NCI-H510A (cell line): ENCODE measurements around the gene LRRC28.

Experiments used
- DNase-seq: peaks from one replicate; lab custom pipeline; 2025; lab: John Stamatoyannopoulos, UW

Gene LRRC28

DNA sequence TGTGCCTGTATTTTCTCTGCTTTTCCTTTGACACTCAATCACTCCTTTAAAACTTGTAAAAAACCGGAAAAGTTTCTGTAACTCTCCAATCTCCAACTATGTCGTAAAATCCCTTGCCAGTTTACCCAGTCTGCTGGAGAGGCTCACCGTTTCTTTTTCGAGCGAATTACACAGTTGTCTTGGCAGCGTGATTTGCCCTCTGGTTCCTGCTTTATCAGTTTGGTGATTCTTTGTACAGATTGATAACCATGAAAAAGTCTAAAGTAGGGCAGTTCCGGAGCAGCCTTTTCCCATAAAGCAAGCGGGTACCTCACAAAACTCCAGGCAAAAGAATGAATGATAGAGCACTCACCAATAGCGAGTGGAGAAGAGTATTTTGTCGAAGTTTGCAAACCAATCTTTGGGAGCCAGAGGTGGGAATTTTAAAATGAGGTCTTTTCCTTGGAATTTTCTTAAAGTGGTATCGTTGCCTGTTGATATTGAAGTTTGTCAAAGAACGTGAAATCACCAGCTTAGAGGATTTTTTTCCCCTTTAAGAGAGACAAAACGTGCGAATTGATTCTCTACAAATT lies 1.9 kb upstream of the LRRC28 start, which contains the start of gene TTC23:
Gene TTC23 (minus strand): TSS at position 312 of the 572 bp plus-strand sequence. CDS start 20,869 bp downstream, outside the sequence.
- DNase-seq, result no peak

DNA sequence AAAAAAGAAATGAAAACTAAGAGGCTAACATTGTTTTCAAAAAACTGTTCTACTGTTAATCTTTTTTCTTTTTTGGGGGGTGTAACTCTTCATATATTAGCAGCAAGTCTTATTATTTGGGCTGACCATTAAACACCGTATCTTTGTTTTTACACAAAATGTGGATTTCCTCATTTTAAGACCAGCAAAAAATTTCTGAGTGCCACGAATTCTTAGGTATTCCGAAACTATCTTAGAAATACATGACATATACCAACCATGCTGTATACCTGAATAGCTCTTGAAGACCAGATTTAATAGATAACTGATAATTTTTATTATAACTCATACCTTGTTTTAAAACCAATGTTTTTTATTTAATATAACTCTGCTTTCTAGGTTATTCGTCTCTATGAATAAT lies 1.3 kb upstream of the LRRC28 start:
- no peak for DNase-seq

DNA sequence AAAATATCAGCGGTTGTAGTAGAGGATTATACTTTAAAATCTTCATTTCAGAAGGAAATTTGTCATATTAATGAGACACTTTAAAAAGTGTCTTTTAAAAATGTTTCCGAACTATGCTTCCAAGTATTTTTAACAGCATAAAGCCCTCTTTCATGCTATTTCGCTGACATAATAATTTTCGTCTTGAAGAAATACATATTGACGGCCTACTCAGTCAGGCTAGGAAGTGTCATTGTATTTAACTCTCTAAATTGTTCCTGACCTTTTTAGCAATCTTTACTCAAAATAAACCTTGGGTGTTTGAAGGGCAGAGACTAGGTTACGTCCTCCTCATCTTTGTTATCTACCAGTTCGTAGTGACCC lies 806 bp upstream of the LRRC28 start:
- no peak for DNase-seq

DNA sequence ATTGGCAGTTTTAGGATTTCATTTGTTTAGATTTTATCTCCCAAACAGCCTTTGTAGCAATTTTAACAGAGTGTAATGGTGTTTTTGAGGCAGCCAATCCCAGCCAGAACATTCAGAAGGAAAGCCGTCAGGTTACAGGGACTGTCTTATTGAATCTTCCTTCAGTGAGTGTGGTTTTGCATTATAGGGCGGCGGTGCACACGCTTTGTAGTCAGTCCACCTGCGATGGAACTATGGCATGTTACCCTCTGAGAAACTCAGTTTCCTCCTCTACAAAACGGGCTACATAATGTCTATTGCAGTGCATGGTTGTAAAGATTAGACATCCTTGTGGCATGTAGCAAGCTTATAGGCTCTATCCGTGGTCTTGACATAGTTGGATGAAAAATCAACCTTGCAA lies 1.0 kb downstream of the LRRC28 start:
- no peak for DNase-seq

DNA sequence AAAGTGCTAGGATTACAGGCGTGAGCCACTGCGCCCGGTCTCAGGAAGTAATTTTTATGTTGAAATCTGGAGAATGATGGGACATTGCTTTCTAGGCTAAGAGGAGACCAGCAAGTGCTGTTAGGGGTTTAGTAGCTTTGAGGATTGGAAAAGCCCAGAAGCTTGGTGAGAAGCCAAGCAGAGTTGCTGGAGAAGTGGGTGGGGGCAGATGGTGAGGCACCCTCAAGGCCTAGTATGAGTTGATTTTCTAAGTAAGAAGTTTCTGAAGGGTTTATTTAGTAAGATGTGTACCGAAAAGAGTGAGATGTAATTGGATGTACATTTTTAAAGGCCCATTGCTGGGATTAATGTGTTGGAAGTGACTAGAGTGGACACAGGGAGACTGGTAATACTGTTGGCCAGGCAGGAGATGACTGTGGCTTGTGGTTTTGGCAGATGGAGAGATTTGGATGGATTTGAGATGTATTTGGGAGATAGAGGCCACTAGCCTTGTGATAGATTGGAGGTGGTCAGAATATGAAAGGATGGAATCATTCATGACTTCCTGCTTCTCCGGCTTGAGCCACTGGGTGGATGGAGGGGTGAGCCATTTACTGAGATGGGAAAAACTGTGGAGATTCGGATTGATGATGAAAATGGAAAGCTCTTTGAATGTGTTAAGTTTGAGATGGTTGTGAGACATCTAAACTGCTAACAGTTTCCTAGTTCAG lies 2.3 kb downstream of the LRRC28 start:
- DNase-seq, result no peak

DNA sequence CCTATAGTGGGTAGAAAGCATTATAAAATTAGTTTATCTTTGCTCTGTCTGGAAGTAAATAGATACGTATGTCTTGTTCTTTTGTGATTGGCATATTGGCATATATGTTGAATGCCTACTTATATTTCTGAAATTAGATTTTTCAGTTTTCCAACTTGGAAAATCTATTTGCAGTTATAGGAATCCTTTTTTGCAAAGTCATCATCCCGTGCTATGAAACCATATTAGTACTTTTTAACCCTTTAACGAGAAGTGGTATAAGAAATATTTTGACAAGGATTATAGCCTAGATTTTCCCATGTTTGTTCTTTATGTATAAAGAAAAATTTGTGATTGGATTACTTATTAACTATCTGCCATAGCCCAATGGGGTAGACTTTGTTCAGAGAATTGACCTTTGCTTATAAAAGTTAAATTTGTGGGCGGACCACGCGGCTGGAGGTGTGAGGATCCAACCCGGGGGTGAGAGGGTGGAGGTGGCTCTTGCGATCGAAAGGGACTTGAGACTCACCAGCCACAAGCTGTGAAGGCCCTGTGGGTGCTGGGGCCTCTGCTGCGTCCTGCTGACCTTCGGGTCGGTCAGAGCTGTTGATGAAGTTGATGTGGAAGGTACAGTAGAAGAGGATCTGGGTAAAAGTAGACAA lies 5.9 kb downstream of the LRRC28 start:
- DNase-seq, result no peak

DNA sequence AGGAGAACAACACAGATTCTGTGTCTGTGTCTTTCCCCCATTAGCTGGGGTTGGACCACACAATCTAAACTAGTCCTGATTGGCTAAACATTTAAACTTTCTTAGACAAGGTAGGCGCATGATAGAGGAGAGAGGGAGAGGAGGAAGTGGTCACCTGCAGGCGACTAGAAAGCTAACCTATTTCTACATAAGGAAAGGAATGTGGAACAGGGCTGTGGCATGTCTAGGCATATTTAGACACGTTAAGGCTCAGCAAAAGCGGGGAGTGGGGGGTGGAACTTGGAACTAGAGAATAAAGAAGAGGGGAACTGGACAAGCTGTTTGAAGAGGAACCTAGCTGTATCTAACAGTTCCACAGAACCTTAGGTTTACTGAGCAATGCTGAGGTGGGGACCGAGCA lies 12.8 kb downstream of the LRRC28 start:
- DNase-seq, result no peak

DNA sequence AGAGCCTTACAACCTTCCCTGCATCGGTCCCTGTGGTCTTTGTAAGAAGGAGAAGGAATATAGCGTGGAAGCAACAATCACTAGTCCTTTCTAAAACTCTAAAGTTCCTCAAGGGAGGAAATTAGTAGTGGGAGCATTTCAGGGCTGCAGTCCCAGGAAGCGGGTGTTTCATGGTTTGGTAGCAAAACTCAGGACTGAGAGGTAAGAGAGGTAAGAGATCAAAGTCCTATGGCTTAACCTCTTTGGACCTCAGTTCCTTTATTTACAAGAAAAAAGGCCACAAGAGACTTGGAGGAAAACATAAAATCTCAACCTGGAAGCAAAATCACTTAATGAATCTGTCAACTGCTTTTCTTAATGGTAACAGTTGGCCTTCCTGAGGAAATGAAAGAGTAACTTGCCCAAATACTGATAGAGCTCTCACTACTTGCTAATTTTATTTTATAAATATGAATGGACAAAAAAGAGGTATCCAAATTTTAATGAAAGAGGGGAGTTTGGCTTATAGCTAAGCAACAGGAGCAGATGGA lies 14.3 kb downstream of the LRRC28 start:
- DNase-seq, result no peak

DNA sequence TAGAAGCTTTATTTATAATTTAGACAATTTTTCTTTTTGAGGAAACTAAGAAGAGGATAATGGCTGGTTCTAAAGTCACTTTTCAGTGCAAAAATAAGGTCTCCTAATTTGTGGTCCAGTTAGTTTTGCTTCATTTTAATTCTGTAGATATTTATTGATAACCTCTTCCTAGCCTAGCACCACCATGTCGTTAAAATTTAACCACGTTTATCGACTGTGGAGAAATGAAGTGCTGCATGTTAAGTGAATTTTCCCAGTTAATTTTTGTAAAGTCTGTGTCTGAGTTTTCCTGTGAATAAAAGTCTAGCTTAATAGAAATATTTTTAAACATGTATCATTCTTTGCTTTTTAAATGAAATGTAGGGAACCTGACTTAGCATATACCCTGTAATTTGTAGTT lies 16.7 kb downstream of the LRRC28 start:
- DNase-seq, result no peak

DNA sequence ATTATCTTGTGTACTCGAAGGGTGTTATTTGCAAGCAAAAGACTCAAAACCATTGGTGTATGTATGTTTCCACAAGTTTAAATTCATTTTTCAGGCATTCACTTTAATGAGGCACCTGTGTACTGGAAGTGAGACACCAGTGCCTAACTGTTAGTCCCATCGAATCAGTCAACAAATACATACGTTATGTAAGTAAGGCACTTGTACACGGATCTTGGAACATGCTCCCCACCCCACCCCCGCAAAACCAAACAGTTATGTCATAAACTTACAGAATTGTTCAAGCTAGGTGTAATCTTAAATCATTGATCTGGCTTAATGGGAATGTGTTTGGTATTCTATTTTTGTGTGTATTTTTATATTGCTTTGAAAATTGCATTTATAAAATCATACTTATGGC lies 17.1 kb downstream of the LRRC28 start:
- DNase-seq, result no peak

DNA sequence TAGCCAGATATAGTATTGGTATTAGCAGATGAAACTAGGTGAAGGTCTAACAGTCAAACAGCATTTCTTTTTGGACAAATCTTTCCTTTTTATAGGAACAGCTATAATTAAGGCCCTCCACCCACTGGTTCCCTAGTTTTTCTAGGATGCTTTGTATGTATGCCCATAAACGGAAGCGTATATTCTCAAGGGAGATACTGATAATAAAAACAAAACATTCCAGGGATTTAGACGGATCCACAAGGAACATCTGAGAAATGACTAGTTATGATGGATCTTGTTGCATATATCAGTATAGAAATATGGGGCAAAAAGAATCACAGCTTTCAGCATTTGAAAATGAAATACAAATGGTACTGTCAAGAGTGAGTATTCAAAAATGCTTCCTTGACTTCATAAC lies 22.5 kb downstream of the LRRC28 start:
- DNase-seq, result no peak

DNA sequence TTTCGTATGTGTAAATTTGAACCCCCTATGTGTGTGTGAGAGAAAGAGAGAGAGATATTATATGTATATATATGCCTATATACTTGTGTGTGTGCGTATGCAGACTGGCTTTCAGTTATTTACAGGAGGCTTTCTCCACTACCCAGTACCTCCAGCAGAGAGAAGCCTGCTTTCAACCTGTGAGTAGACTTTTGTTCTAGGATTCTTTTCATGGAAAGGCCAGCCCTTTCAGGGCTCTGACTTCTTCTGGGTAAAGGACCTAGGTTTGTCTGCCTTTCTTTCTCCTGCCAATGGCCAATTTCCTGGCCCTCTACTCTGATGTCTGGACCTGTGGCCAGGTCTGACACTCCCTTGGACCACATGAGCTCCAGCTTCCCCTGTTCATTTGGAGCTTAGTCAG lies 23.8 kb downstream of the LRRC28 start:
- DNase-seq, result no peak

DNA sequence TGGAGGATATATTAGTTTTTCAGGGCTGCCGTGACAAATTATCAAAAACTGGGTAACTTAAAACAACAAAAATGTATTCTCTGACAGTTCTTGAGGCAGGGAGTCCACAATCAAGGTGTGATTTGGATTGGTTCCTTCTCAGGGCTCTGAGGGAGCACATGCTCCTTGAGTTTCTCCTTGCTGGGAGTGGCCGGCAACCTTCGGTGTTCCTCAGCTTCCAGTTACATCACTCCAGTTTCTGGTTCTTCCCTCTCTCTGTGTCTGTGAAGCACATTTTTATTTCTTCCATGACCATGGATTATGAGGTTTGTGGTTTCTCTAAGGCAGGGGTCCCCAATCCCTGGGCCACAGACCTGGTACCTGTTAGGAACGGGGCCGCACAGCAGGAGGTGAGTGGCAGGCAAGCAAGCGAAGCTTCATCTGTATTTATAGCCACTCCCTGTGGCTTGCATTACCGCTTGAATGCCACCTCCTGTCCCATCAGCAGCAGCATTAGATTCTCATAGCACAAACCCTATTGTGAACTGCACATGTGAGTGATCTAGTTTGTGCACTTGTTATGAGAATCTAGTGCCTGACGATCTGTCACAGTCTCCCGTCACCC lies 24.3 kb downstream of the LRRC28 start:
- no peak for DNase-seq

DNA sequence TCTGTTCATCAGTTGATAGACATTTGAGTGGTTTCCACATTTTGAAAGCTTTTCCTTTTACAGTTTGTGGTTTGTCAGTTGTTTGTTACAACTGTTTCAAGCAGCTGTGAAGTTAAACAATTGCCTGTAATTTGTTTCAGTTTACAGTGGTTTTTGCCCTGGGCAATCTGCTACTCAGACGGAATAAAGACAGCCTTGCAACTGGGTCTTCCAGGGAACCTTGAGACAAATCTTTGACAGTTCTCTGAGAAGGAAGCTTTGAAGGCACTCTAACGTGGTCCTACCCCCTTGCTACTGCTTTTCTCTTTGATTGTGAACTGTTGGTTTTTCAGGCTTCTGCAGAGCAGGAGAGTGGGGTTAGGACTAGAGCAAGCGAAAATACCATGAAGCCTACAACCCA lies 28.0 kb downstream of the LRRC28 start:
- no peak for DNase-seq

DNA sequence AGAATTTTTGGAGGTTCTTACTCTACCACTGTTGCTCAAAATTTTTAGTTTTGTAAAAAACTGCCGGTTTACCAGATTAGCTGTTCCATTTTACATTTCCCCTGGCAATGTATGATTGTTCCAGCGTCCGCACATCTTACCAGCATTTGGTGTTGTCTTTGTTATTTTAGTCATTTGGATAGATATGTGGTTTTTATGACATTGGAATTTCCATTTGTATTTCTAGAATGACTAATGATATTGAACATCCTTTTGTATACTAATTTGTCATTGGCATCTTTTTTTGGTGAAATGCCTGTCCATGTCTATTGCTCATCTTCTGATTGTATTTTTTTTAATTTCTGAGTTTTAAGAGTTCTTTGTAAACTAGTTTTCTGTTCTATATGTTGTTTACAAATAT lies 28.5 kb downstream of the LRRC28 start:
- no peak for DNase-seq

DNA sequence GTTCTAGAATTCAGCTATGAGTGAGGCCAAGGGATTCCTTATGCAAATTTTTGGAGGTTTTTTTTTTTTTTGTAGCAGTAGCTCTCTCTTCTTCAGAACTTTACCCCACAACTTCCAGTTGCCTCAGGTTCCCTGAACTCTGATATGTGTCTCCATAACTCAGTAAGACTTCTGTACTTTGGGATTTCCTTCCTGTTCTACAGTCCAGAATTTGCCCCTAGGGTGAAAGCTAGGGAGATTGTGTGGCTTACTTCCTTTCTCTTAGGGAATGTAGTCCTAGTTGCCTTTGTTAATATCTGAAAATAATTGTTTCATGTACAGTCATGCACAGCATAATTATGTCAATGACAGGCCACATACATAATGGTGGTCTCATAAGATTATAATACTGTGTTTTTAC lies 30.8 kb downstream of the LRRC28 start:
- DNase-seq, result no peak

DNA sequence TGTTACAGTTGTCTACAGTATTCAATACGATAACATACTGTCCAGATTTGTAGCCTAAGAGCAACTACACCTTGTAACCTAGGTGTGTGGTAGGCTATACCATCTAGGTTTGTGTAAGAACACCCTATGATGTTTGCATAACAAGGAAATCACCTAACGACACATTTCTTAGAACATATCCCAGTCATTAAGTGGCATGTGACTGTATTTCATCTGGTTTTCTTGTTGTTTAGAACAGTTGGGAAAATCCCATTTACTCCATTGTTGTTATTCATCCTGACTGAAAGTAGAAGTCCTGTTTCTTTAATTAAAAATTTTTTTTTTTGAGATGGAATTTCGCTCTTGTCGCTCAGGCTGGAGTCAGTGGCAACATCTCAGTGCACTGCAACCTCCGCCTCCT lies 31.3 kb downstream of the LRRC28 start:
- DNase-seq, result no peak

DNA sequence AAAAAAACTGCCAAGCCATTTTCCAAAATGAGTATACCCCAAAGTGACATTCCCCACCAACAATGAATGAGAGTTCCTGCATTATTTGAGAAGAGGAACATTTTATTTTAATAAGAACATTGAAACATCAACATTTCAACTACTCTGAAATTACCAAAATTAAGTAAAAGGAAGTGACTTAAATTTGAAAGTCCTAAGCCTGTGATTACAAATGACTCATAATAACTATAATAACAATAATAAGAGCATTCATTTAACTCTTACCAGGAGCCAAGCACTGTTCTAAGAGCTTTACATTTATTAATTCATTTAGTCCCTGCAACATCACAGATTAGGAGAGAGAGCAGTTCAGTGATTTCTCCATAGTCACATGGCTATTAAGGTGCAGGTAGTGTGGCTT lies 32.4 kb downstream of the LRRC28 start:
- no peak for DNase-seq

DNA sequence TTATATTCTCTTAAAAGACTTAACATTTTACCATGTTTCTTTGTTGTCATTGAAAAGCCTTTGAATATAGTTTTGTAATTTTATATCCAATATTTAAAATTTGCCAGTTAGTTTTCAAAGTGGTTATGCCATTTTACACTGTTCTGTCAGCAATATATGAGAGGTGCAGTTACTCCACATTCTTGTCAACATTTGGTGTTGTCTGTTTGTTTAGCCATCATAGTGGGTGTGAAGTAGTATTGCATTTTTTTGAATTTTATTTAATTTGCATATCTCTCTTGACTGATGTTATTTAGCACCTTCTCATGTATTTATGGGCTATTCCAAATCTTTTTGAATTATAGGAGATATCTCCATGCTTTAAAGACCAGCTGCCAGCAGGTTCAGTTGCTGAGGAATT lies 40.4 kb downstream of the LRRC28 start:
- no peak for DNase-seq

DNA sequence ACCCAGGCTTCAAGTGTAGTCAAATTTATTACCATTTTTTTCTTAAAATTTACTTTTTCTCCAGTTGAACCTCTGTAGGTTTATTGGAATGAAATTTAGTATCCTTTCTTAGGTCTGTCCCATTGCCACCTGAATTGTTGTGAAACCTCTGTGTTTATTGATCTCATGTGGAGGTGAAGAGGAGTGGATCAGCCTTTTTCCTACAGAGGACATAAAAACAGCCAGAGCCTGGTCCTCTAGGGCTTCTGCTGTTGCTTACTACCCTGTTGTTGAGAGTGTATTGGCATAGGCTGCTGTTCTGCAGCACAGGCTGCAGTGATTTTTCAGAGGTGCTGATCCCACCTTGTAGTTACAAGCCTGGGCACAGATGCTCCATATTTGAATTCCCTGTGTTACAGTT lies 44.6 kb downstream of the LRRC28 start:
- DNase-seq, result no peak

DNA sequence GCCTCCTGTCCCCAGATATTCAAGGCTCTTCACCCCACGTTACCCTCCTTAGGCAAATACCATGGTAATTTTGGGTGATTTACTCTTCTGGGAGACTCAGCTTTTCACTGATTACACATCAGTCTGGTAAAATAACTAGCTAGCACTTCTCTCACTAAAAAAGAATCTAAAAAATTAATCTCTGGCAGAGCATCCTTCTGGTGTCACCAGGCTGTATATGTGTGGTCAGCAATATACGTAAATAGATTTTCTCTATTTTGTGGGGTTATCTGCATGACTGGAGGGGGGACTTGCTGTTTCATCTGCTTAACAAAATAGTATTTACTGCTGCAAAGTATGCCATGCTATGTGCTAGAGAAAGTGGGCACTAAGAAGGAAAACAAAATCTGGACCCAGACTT lies 45.1 kb downstream of the LRRC28 start:
- no peak for DNase-seq

DNA sequence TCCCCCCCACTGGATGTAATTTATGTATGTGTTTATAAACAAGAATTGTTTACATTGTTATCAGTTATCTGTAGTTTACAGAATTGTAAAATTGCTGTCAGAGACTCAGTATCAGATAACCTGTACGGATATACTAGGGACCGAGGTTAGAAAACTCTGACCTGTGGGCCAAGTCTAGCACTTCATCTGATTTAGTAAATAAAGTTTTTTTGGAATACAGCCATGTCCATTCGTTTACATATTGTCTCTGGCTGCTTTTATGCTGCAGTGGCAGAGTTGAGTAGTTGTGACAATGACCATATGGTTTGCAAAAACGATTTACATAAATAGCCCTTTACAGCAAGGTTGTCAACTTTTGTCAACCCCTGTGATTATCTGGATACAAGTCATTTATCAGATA lies 52.6 kb downstream of the LRRC28 start:
- no peak for DNase-seq
